Measurements from ENCODE around the gene AFAP1L1.

DNA sequence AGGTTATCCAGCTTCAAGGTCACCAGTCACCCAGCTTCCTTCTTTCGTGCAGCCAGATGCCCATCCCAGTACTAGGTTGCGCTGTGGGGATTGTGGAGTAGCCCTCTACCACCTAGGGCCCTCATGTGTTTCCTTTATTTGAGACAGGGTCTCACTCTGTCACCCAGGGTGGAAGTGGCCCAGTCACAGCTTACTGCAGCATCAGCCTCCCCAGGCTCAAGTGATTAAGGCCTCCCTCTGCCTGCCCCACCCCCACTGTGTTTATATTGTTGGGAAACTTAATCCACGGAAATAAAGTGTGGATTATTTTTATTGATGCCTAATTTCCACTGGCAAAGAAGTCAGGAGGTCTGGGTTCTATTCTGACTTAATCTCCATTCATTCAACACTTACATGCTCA lies 103.1 kb downstream of the AFAP1L1 start:
- TF ChIP-seq, protein P1, sequence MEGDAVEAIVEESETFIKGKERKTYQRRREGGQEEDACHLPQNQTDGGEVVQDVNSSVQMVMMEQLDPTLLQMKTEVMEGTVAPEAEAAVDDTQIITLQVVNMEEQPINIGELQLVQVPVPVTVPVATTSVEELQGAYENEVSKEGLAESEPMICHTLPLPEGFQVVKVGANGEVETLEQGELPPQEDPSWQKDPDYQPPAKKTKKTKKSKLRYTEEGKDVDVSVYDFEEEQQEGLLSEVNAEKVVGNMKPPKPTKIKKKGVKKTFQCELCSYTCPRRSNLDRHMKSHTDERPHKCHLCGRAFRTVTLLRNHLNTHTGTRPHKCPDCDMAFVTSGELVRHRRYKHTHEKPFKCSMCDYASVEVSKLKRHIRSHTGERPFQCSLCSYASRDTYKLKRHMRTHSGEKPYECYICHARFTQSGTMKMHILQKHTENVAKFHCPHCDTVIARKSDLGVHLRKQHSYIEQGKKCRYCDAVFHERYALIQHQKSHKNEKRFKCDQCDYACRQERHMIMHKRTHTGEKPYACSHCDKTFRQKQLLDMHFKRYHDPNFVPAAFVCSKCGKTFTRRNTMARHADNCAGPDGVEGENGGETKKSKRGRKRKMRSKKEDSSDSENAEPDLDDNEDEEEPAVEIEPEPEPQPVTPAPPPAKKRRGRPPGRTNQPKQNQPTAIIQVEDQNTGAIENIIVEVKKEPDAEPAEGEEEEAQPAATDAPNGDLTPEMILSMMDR (IDR thresholded peaks at IDR 0.05; ENCODE audit: low read length), result no peak
- TF ChIP-seq EZH2 (optimal IDR thresholded peaks at IDR 0.05; ENCODE audit: low read depth, low read length), result no peak
- TF ChIP-seq EZH2phosphoT487 (IDR thresholded peaks at IDR 0.05; ENCODE audit: low read length), result no peak
